Astrocyte of the spinal cord (primary cell): ENCODE measurements around the gene UBE2QL1.

ENCODE experiments used
- DNase-seq: peaks from one replicate; pipeline ENCODE4 v3.0.0; 2011; ENCODE audit warnings: low read depth, low spot score
- H3K4me3 ChIP-seq: 2 replicates; pipeline ENCODE4 v1.5.1; 2011; ENCODE audit warnings: low read depth, mild to moderate bottlenecking, low read length, moderate library complexity
- in situ Hi-C: cut with HindIII; loops from 2 replicates; pipeline ENCODE4 v1.10.0; 2017; ENCODE audit warnings: low sequenced_read_pairs
- TF ChIP-seq, protein P1 (sequence below): IDR thresholded peaks from 2 replicates; pipeline ENCODE4 v1.5.1; 2012; ENCODE audit warnings: low read depth, mild to moderate bottlenecking, low read length, inconsistent platforms

Gene UBE2QL1

DNA sequence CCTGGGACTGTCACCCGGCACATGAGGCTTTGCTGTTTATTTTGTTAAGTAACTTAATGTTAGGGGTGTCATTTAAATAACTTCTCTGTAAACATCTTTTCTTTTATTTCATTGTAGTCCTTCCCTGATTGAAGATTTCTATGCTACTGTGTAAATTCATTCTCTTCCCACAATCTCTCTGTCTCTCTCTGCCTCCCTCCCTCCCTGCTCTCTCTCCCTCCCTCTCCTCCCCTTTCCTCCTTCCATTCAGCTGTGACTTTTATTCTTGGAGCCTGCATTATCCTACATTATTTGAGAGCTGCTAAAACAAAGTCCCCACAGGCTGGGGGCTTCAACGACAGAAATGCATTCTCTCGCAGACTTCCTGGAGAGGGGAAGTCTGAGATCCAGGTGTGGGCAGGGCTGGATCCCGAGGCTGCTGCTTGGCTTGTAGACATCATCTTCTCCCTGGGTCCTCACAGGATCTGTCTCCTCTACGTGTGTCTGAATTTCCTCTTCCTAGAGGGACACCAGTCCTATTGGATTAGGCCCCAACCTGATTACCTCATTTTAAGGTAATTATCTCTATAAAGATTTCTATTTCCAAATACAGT lies 18.4 kb downstream of the UBE2QL1 start:
- TF ChIP-seq, protein P1, sequence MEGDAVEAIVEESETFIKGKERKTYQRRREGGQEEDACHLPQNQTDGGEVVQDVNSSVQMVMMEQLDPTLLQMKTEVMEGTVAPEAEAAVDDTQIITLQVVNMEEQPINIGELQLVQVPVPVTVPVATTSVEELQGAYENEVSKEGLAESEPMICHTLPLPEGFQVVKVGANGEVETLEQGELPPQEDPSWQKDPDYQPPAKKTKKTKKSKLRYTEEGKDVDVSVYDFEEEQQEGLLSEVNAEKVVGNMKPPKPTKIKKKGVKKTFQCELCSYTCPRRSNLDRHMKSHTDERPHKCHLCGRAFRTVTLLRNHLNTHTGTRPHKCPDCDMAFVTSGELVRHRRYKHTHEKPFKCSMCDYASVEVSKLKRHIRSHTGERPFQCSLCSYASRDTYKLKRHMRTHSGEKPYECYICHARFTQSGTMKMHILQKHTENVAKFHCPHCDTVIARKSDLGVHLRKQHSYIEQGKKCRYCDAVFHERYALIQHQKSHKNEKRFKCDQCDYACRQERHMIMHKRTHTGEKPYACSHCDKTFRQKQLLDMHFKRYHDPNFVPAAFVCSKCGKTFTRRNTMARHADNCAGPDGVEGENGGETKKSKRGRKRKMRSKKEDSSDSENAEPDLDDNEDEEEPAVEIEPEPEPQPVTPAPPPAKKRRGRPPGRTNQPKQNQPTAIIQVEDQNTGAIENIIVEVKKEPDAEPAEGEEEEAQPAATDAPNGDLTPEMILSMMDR: no peak
- no peak for DNase-seq
- H3K4me3 ChIP-seq: no peak overlapping the region
- in situ Hi-C loops: no loop called here

DNA sequence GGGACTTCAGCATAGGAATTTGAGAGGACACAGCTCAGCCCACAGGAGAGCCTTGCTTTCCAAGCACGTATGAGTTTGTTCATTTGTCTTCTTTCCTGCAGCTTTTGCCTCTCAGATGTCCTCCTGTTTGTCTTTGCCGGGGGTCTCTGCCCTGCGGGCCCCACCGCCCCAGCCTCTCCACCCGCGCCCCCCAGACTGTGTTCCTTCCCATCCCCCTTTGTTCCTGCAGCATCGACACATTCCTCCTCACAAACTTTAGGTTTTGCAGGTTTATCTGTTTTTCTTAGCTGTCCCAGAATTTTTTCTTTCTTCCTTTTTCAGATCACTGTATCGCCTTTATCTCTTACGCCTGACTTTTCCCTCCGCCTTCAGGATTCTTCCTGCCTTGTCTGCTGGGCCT lies 18.9 kb downstream of the UBE2QL1 start:
- DNase-seq: no peak
- in situ Hi-C loops: no loop called here
- TF ChIP-seq, protein P1: no peak
- no peak overlapping the region for H3K4me3 ChIP-seq

DNA sequence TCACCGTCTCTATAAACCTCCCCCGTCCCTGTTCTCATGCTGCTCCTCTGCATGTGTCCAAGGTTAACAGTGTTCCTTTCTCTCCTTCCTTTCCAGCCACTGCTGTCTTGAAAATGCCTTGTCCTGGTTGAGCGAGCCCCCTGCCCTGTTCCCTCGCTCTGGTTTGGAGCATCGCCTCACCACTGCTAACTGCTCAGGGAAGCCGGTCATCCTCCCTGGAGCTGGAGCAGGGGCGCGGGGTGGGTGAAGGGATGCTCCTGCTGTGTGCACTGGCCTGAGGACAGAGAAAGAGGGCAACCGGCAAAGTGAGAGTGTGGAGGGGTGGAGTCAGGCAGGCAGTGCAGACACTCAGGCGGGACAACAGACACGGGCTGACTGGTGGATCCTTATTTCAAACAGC lies 19.4 kb downstream of the UBE2QL1 start:
- no peak for DNase-seq
- TF ChIP-seq, protein P1: no peak
- in situ Hi-C loops: no loop called here
- H3K4me3 ChIP-seq: no peak overlapping the region

DNA sequence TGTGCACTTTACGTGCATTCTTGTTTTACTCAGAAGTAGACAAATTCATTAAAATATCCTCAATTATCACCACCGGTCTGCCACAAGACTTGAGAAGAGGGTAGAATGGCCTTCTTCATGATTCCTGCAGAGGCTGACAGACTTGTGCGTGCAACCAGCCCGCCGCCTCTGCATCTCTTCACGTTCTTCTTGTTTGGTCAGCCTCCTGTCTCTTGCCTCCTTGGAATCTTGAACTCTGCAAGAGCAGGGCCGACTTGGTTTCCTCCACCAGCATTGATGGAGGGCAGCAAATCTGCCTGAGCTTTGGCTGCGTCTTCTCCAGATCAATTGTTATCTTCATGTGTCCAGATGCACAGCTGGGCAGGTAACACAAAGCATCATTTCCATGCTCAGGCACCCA lies 20.2 kb downstream of the UBE2QL1 start:
- in situ Hi-C loops: no loop called here
- TF ChIP-seq, protein P1: no peak
- no peak for DNase-seq
- no peak overlapping the region for H3K4me3 ChIP-seq

DNA sequence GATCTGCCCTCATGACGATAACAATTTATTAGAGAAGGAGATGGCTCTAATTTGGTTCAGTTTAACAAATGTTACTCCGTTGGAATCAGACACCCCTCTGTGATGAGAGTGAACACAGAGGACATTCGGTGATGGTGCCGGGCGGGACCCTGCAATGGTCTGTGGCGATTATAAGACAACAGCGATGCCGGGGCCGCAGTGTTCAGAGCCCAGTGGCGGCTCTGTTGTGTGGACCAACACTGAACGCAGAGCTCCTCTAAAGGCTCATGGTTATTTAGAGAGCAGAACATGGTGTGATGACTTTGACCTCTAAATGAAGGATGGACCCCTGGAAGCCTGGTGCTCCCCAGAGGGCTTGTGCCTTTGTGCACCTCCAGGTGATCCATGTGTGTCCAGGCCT lies 21.2 kb downstream of the UBE2QL1 start:
- TF ChIP-seq, protein P1: no peak
- in situ Hi-C loops: no loop called here
- no peak for DNase-seq
- no peak overlapping the region for H3K4me3 ChIP-seq

DNA sequence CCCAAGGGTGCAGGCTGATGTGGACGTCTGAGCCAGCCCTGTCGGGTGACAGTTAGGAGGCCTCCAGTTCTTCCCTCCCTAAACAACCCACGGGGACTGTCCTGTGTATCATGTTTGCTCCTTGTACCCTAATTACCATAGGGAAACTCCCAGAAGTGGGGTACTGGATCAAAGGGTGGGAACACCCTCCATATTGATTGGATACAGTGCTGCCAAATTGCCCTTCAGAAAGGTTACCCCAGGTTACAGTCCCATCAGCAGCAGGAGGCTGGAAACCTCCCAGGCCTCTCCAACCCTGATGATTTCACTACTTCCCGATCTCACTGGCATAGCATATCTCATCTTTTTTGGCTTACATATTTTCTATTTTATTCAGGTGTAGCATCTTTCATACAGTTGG lies 22.0 kb downstream of the UBE2QL1 start:
- in situ Hi-C loops: no loop called here
- no peak overlapping the region for H3K4me3 ChIP-seq
- TF ChIP-seq, protein P1: no peak
- DNase-seq: no peak

DNA sequence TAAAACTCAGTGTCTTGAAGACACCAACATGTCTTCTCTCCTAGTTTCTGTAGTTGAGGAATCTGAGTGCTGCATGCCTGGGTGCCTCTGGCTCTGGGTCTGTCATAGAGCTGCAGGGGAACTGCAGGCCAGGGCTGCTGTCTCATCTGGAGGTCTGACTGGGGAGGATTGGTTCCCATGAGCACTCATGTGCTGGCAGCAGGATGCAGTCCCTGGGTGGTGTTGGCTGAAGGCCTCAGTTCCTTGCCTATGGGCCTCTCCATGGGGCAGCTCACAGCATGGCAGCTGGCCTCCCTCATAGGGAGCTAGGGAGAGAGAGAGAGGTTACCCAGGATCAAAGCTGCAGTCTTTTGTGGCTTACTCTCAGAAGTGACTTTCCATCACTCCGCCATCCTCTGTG lies 22.6 kb downstream of the UBE2QL1 start:
- H3K4me3 ChIP-seq: no peak overlapping the region
- in situ Hi-C loops: no loop called here
- no peak for DNase-seq
- TF ChIP-seq, protein P1: no peak
